ENCODE data around the gene BCL11B. TPM values are rescaled to one million over a fixed set of nuclear protein-coding genes. Genes with fewer than 3 reads are reported as not detected.

Gene BCL11B
- total RNA-seq, 1 experiment from 2014 or later = 0.84 TPM

- POLR2A ChIA-PET = no interaction called here
- H3K27ac Mint-ChIP-seq (ENCODE audit: low read depth, unreplicated experiment) = no peak overlapping the region
- intact Hi-C loops (cut with micrococcal nuclease) = no loop called here
- DNase-seq (ENCODE audit: unreplicated experiment) = no peak
- H3K27me3 Mint-ChIP-seq (ENCODE audit: insufficient read depth, unreplicated experiment) = no peaks in the 10 kb centered on the region
- H3K36me3 Mint-ChIP-seq (ENCODE audit: insufficient read depth, unreplicated experiment) = no peaks in the 10 kb centered on the region
- no peak overlapping the region for H3K4me3 Mint-ChIP-seq (ENCODE audit: unreplicated experiment)
- BruUV-seq (replicated peaks) = no TSS peak
- no peak for TF ChIP-seq CTCF (IDR thresholded peaks at IDR 0.05; ENCODE audit: unreplicated experiment)
- H3K9me3 Mint-ChIP-seq (ENCODE audit: unreplicated experiment) = no peaks in the 10 kb centered on the region
- no peaks in the 10 kb centered on the region for H3K4me1 Mint-ChIP-seq (ENCODE audit: insufficient read depth, unreplicated experiment)
- CTCF ChIA-PET = interaction anchor here (0.7 to 1.0 kb wide), 2 partner anchors 50 to 755 kb away, joined by 3 read pairs; no protein-coding TSS in a partner anchor
Observed at GRCh38 chr14:99212199-99212598, 59.8 kb downstream of the BCL11B start.

- no peak for TF ChIP-seq CTCF (IDR thresholded peaks at IDR 0.05; ENCODE audit: unreplicated experiment)
- no peaks in the 10 kb centered on the region for H3K9me3 Mint-ChIP-seq (ENCODE audit: unreplicated experiment)
- intact Hi-C loops (cut with micrococcal nuclease) = no loop called here
- H3K27ac Mint-ChIP-seq (ENCODE audit: low read depth, unreplicated experiment) = no peak overlapping the region
- no peaks in the 10 kb centered on the region for H3K27me3 Mint-ChIP-seq (ENCODE audit: insufficient read depth, unreplicated experiment)
- ChIA-PET POLR2A (no interaction called here), CTCF (no interaction called here)
- H3K4me1 Mint-ChIP-seq (ENCODE audit: insufficient read depth, unreplicated experiment) = no peaks in the 10 kb centered on the region
- no peak overlapping the region for H3K4me3 Mint-ChIP-seq (ENCODE audit: unreplicated experiment)
- no peaks in the 10 kb centered on the region for H3K36me3 Mint-ChIP-seq (ENCODE audit: insufficient read depth, unreplicated experiment)
- BruUV-seq (replicated peaks) = no TSS peak
- no peak for DNase-seq (ENCODE audit: unreplicated experiment)
Observed at GRCh38 chr14:99211410-99211809, 60.6 kb downstream of the BCL11B start.

GRCh38 chr14:99210333-99210732, 61.7 kb downstream of the BCL11B start:
- no peak for TF ChIP-seq CTCF (IDR thresholded peaks at IDR 0.05; ENCODE audit: unreplicated experiment)
- no peak overlapping the region for H3K4me3 Mint-ChIP-seq (ENCODE audit: unreplicated experiment)
- no peaks in the 10 kb centered on the region for H3K9me3 Mint-ChIP-seq (ENCODE audit: unreplicated experiment)
- CTCF ChIA-PET = interaction anchor here (0.5 to 0.9 kb wide), 2 partner anchors 56 to 206 kb away, joined by 3 read pairs; no protein-coding TSS in a partner anchor
- no peaks in the 10 kb centered on the region for H3K4me1 Mint-ChIP-seq (ENCODE audit: insufficient read depth, unreplicated experiment)
- intact Hi-C loops (cut with micrococcal nuclease) = no loop called here
- no peak for DNase-seq (ENCODE audit: unreplicated experiment)
- POLR2A ChIA-PET = no interaction called here
- no peak overlapping the region for H3K27ac Mint-ChIP-seq (ENCODE audit: low read depth, unreplicated experiment)
- BruUV-seq (replicated peaks) = no TSS peak
- no peaks in the 10 kb centered on the region for H3K27me3 Mint-ChIP-seq (ENCODE audit: insufficient read depth, unreplicated experiment)
- no peaks in the 10 kb centered on the region for H3K36me3 Mint-ChIP-seq (ENCODE audit: insufficient read depth, unreplicated experiment)

- TF ChIP-seq CTCF (IDR thresholded peaks at IDR 0.05; ENCODE audit: unreplicated experiment) = no peak
- Mint-ChIP-seq H3K27me3 (ENCODE audit: insufficient read depth, unreplicated experiment) (no peaks in the 10 kb centered on the region), H3K9me3 (ENCODE audit: unreplicated experiment) (no peaks in the 10 kb centered on the region), H3K36me3 (ENCODE audit: insufficient read depth, unreplicated experiment) (no peaks in the 10 kb centered on the region), H3K4me1 (ENCODE audit: insufficient read depth, unreplicated experiment) (no peaks in the 10 kb centered on the region), H3K4me3 (ENCODE audit: unreplicated experiment) (no peak overlapping the region), H3K27ac (ENCODE audit: low read depth, unreplicated experiment) (no peak overlapping the region)
- no TSS peak for BruUV-seq (replicated peaks)
- ChIA-PET CTCF (interaction anchor here (0.9 kb wide), 1 partner anchor 207 kb away, joined by 3 read pairs; no protein-coding TSS in a partner anchor), POLR2A (interaction anchor here (0.6 kb wide), 1 partner anchor 1160 kb away, joined by 3 read pairs; no protein-coding TSS in a partner anchor)
- no peak for DNase-seq (ENCODE audit: unreplicated experiment)
- intact Hi-C loops (cut with micrococcal nuclease) = no loop called here
Observed at GRCh38 chr14:99209409-99209808, 62.6 kb downstream of the BCL11B start.

All from MCF 10A (cell line).